Kidney glomerular epithelial cell (primary cell): ENCODE measurements around the gene AAGAB.

Experiments
- DNase-seq: peaks from one replicate; lab custom pipeline; 2025; lab: John Stamatoyannopoulos, UW

The AAGAB gene

DNA sequence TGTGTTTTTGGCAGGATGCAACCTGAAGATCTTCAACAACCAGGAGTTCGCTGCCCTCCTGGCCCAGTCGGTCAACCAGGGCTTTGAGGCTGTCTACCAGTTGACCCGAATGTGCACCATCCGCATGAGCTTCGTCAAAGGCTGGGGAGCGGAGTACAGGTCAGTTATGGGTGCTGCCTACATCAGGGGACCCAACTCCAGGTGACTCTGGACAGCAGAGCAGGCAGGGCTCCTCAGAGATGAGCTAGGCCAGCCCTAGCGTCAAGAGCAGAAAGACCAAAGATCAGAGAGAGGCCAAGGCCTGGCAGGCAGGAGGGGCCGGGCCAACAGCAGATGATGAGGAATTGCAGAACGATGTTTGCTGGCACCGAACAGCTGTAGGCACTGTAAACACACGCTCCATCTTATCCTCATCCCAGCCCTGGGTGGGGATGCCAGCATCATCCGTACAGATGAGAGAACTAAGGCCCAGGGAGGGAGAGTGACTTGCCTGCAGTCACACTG lies 67.1 kb downstream of the AAGAB start:
- no peak for DNase-seq

DNA sequence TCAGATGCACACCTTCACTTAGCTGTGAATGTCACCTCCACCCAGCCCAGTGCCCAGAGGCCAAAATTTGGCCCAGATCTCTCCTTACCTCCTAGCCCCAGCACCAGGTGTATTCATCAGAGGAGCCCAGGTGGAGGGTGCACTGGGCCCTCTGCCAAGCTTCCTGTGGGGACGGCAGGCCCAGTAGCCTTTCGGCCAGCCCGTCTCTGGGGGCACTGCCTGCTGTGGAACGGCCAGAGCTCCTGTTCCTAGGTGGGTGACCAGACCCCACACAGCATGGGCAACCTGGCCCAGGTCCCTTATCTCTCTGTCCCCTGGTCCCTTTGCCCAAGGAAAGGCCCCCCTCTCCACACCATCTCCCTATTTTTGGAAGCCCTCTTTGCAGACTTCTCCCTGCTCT lies 67.8 kb downstream of the AAGAB start:
- DNase-seq = no peak

DNA sequence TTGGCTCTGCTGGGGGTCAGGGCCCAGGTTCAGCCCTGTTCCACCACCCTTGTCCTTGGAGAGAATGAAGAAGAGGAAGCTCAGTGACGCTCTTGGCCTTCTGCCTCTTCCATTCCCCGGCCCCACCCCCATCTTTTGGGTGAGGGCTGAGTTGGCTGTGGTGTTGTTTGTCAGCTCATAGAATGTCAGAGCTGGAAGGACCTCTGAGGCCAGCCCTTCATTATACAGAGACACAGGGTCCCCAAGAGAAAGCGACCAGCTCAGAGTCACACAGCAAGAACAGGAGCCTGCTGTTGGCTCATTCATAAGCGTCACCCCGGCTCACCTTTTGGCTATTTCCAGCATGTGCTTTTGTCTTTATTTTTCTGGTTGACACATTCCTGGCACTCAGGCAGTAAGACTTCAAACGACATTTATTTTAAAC lies 68.2 kb downstream of the AAGAB start:
- no peak for DNase-seq

DNA sequence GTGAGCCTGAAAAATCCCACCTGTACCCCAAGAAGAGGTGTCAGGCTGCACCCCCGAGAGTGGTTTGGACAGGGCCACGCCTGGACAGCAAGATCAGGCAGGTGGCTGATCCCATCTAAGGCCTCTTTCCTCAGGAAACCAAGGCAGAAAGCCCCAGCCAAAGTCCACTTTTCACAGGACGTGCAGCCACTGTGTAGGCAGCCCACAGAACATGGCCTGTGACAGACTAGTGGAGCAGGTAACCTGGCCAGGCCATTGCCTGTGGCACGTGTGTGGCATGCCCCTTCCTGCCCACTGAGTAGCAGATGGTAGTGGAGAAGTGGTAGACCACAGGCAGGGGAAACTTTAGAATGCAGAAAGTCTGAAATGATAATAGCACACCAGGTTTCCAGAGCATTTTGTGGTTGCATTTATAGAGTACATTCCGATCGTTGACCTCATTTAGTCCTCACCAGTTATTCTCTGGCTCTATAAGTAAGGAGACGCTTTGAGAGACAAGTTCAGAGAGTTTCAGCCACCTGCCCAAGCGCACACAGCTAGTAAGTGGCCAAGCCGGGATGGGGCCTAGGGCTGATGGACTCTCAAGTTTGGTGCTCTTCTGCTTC lies 68.7 kb downstream of the AAGAB start:
- no peak for DNase-seq

DNA sequence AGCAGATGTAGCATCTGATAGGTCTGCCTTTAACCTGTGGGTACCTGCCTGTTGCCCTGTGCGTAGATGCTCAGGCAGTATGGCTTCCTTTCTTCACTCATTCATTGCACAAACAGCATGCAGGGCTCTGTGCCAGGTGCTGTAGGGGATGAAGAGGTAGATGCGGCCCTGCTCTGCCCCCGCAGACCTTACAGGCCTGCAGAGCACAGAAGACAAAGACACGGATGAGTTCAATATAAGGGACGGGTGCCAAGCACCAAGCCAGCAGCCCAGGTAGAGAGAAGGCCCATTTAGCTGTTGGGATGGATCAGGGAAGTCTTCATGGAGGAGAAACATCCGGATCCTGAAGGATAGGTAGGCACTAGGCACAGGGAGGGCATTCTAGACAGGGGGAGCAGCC lies 69.4 kb downstream of the AAGAB start:
- no peak for DNase-seq

DNA sequence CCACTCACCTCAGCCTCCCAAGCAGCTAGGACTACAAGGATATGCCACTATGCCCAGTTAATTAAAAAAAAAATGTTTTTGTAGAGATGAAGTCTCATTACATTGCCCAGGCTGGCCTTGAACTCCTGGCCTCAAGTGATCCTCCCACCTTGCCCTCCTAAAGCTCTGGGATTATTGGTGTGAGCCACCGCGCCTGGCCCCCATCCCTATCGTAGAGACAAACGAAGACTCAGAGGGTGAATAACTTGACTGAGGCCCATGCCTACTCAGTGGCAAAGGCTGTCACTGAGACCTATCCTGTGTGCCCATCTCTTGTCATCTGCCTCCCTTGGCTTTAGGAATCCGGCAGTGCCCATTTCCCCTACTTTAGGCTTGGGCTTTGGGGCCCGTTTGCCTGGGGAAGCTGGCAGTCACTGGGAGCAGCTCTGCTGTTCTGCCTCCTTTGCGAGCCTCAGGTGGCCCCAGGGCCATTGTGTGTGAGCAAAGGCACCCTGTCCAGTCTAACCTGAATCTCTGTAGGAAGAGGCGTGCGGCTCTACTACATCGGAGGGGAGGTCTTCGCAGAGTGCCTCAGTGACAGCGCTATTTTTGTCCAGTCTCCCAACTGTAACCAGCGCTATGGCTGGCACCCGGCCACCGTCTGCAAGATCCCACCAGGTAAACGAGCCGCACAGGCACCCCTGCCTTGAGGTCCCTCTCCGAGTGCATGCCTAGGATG lies 70.1 kb downstream of the AAGAB start:
- no peak for DNase-seq

DNA sequence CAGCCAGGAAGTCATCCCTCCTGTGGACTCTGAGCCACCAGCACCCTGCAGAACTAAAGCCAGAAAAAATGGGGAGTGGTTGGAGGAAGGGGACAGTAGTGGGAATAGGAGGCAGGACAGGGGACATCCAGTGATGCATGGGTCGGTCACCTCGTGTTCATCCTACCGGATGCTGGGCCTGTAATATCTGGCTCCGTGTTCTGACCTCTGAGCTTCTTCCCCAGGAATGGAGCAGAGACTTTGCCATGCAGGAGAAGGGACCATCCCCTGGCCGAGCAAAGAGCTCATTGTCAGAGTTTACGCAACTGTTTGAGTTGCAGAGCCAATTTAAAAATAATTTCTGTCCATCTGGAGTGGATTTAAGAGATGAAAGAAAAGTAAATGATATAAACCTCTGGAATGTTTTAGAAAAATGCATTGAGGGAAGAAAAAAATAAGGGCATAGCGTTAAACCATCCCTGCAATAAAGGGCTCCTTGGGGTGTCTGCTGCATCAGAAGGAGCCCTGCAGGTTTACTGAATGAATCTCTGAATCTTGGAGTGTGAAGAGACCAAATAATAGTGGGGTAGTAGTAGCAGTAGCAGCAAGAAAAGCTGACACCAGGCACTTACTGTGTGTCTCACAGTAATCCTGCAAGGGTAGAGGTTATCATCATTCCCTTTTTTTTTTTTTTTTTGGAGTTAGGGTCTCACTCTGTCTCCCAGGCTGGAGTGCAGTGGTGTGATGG lies 70.9 kb downstream of the AAGAB start:
- DNase-seq = no peak

DNA sequence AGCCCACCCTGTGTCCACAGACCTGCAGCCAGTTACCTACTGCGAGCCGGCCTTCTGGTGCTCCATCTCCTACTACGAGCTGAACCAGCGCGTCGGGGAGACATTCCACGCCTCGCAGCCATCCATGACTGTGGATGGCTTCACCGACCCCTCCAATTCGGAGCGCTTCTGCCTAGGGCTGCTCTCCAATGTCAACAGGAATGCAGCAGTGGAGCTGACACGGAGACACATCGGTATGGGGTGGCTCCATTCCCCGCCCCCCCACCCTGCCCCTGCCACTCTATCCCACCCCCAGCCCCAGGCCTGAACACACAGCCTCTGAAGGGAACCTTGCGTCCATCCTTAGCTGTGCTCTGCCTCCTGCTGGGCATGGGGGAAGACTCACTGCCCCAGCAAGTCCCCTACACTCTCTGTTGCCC lies 73.2 kb downstream of the AAGAB start:
- DNase-seq = no peak

DNA sequence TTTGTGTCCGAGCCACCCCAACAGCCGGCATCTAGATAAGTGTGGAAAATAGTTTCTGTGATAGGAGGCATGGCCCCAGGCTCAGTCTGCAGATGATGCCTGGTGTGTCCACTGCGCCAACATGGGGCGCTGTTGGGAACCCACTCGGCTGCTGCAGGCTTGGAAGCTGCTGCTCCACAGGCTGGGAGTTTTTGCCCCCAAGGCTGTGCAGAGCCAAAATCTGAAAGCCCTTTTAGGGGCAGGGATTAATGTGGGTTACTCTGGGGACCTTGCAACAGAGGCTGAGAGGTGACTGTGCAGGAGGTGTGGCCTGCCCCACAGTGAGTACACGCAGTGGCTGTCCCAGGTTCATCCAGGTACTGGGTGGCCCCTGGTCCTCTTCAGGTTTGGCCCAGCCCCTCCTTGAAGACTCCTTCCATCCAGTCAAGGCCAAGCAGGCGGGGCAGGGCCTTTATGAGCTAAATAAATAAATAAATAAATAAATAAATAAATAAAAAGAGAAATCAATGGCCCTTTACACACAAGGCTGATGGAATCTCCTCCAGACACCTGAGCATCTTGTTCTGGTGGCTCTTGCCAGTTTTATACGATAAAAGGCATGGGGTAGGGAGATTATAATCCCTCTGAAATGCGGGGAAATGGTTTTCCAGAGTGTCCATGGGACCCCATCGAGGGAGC lies 73.8 kb downstream of the AAGAB start:
- no peak for DNase-seq

DNA sequence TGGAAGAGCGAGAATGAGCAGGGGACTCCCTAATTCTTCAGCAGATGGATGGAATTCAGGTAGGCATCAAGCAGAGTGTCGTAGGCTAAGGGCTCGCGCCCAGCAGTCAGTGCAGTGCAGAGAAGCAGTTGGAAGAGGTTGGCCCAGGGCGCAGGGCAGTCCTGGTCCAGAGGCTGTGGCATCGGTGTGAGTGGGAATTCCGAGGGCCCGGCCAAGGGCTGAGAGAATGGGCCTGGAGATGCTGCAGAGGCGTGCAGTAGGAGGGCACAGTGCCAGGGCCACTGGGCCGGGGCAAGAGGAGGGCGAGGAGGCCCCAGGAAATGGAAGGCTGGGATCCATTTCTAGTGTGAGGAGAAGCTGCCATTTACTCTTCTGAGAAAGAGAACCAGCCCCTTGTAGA lies 74.4 kb downstream of the AAGAB start:
- DNase-seq = no peak

DNA sequence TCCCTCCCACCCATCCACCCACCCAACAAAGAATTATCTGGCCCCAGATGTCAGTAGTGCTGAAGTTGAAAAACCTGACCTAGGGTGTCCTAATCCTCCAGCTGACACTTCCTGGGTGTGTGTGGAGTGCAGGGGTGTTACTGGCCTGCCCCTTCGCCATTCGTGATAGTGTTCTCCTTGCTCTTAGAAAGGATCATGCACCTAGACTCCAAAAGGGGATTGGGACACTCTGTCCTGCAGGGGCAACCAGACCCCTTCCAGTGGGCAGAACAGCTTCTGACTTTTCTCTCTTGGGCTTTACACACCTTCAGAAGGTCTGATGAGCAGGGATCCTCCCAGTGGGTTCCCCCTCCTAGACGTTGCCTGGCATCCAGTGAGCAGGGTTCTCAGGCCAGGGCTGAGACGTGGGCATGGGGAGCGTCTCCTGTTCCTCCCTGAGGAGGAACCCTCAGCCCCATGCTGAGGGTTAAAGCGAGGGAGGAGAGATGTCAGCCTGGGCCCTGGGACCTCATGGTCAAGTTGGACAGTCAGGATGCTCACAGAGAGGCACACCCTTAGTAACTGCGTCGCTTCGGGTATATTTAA lies 75.0 kb downstream of the AAGAB start:
- no peak for DNase-seq

DNA sequence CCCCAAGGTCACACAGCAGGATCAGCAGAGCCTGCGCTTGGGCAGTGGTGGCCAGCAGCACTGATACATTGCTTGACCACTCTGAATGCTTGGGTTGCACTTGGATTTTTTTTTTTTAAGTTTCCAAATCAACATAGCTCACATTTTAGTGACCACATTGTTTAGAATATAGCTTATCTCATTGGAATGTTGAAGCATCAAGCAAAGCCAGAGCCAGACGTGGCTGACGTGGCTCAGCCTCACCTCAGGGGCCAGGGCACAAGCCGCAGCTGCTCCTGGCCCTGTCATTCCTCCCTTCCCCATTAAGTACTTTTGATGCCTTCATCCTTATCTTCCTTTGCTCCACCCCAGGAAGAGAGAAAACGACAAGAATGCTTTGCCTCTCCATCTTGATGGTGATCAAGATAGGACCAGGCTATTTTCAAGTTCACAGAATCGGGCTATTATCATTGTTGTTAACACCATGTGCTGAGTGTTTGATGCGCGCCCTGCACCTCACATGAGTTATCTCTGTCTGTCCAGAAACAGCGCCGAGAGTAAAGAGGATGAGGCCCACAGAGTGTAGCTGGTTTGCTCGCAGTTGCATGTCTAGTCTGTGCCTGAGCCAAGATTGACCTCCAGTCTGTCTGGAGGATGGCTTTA lies 75.8 kb downstream of the AAGAB start:
- DNase-seq = peak; percentile 93

DNA sequence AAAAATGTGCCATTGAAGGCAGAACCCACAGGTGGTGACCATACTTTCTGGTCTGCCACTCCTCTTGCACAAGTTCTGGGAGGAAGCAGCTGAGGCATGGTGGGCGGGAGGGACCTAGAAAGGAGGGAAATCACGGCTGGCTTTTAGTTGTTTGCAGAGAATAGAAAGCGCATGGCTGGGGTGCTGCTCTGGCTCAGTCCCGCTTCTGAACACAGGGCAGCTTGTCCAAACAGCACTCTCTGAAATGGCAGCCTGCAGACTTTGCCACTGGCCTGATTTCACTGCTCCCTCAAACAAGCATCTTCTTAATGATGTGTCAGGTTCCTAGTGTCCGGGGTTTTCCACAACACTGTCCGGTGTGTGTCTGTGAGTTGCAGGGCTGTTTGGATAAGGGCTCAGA lies 76.7 kb downstream of the AAGAB start:
- DNase-seq = no peak

DNA sequence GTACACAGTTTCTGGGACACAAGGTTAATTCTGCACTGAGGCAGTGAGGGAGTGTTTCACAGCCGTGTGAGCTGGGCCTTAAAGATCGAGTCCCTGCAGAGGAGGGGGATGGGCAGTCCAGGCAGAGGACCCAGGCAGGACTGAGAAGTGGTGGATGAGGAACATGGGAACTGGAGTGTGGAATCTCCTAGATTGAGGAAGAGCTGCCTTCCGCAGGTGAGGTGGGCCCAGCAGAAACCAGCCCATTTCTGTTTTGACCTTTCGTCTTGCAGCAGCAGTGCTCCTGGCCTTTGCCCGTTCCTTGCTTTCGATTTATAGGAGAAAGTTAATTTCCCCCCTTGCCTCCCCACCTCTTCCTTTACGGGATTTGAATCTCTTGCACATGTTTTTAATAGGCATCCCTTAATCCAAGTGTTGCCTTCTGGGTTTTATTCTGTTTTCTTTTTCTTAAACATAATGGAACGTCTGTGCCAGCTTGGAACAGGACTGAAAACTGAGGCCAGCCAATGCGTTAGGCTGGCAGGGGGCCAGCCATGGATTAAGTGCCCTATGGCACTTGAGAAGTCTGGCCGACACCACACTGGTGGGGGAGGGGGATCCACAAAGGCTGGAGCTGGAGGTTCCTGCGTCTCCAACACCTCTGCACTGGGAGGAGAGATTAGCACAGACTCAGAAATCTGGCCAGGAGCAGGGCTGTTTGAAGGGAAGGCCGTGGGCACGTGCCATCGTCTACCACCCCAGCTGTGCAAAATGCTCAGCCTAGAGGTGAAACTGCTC lies 78.1 kb downstream of the AAGAB start:
- DNase-seq = no peak

DNA sequence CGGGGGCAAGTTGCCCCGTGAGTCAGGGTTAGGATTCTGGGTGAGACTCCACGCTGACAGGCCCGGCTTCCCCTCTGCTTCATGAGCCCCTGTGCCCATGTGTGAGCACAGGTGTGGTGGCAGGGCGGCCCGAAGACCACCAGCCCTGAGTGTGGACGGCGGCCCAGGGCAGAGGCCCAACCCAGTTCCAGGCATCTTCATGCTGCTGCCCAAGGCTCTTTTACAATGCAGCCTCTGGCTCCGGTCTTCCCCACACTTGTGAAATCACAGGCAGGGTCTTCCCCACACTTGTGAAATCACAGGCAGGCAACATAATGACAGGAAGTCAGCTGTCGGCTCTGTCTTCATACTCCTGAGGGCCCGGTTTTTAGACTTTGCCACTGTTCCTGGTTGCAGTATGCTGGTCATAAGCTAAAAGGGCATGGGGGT lies 78.8 kb downstream of the AAGAB start:
- DNase-seq = no peak

DNA sequence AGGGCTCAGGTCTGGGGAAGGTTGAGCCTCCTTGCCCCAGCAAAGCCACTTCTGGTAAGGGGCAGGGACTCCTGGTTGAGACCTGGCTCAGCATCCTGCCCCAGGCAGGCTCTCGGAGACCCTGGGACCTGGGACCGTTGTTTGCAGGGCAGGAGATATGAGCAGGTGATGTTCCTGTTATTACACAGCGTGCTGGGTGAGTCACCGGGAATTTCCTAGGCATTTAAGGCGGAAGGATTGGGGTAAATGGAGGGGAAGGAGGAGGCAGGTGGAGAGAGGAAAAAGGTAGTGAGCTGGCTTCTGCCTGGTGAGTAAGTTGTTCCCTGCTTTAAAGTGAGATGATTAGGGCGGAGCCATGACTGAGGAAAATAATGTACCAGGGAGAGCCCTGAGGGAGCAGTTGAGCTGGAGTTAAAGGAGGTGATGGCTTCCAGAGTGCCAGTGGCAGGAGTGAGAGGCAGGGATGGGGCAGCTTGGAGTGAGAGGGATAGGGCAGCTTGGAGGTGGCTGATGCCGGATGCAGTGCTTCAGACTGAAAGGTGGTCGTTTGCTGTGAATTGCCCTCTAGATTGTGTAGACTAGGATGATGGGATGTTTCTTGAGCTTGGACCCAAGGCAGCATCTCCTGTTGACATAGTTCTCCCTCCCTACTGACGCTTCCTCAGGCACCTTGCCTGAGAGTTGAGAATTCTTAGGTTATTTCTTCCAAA lies 79.4 kb downstream of the AAGAB start:
- peak; percentile 89 for DNase-seq

DNA sequence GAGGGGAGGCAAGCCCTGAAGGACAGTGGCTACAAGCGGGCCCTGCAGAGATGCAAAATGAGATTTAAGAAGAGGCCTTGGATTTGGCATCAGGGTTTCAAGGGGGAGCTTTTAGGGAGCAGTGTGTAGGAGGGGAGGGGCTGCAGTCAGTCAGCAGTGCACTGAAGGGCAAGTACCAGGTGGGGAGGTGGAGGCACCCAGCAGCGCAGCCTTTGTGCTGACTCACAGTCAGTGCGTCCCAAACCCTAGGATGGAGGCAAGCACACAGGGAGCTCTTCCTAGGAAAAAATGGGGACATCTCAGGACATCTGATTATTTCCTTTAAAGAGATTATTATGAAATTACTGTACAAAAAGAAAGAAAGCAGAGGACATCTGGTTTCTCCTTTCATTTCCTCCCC lies 80.0 kb downstream of the AAGAB start:
- no peak for DNase-seq

DNA sequence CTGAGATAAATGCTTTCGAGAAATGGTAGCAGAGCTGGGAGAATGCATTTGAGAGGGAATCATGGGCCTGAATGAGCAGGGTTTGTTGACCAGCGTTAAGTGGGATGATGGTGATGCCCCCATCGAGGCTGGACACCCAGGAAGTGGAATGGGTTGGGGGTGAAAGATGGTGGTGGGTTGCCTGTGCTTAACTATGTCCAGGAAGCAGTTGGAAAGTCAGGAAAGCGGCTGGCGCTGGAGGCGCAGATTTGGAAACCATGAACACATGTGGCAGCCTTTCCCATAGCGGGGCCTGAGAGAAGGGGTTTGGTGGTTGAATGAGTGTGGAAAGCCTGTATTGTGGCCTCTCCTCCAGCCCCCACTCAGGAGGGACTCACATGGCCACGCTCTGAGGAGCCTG lies 80.7 kb downstream of the AAGAB start:
- no peak for DNase-seq

DNA sequence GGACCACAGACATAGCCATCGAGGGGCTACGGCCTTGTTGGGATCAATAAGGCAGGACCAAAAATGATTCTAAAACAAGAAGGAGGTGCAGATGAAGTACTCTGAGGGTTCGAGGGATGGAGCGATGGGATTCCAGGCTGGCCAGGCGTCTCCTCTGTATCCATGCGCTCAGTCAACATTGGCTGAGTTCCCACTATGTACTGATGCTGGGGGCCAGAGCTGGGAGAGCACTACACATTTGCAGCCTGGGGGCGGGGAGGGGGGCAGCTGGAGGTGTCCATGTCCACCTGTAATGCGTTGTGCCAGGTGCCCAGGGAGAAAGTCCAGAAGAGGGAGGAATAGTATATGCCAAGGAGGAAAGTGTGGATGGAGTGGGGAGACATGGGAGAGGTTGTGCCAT lies 81.5 kb downstream of the AAGAB start:
- DNase-seq = no peak

DNA sequence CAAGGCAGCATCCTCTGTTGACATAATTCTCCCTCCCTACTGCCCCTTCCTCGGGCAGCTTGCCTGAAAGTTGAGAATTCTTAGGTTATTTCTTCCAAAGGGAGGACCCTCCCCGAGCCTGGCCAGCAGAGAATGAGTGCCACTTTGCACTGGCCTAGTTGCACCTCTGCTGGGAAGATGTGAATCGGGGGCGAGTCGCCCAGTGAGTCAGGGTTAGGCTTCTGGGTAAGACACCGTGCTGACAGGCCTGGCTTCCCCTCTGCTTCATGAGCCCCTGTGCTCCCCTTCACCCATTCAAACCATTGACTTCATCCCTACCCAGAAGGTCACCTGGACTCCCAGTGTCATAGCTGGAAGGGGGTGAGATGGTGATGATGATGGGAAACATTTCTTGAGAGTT lies 82.3 kb downstream of the AAGAB start:
- no peak for DNase-seq
